Measurements from ENCODE around the gene TBC1D10A. TPM values are rescaled to one million over a fixed set of nuclear protein-coding genes. Genes with fewer than 3 reads are reported as not detected.

TBC1D10A gene
- total RNA-seq, 2 donors from 2014 or later, result 20.5 to 20.7 TPM

DNA sequence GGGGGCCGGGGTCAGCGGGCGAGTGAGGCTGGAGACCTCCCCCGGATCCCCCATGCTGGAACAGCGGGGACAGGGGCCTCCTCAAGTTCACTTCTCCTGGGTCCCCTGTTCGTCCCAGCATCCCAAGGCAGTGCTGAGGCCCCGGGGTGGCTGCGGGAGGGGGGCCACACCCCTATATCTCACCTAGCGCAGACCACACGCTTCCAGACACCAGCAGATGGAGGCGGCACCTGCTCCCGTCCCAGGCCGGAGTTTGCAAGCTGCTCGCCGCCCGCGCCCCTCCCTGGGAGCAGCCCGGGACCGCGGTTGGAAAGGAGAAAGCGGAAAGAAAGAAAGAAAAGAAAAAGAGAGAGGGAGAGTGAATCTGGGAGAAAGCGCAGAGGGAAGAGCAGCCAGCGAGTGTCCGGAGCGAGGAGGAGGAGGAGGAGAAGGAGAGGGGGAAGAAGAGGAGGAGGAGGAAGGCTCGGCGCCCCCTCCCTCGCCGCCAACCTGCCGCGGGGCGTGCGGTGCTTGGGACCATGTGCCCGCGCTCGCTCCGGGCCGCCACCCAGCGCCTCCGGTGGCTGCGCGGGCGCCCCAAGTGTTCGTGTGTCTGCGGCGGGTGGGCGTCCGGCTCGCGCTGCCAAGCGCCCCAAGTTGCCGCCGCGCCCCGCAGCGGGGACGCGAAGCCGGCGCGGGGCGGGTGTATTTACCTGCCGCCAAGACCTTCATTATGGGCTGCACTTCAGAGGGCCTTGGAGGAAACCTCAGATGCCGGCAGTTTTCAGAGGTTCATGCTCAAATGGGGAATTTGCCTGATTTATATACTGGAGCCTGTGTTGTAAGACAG is 80.5 kb downstream of the TBC1D10A start, which contains the start of gene LIF:
LIF (minus strand) TSS at position 775 of the 829 bp plus-strand sequence; CDS start at position 711, 64 bp downstream.
- intact Hi-C loops (cut with DNase I), result loop anchor here in 1 of 2 donors (10.0 kb wide), 1 partner anchor 431 kb away; no protein-coding TSS in a partner anchor
- DNase-seq (ENCODE audit: low spot score), result no peak

DNA sequence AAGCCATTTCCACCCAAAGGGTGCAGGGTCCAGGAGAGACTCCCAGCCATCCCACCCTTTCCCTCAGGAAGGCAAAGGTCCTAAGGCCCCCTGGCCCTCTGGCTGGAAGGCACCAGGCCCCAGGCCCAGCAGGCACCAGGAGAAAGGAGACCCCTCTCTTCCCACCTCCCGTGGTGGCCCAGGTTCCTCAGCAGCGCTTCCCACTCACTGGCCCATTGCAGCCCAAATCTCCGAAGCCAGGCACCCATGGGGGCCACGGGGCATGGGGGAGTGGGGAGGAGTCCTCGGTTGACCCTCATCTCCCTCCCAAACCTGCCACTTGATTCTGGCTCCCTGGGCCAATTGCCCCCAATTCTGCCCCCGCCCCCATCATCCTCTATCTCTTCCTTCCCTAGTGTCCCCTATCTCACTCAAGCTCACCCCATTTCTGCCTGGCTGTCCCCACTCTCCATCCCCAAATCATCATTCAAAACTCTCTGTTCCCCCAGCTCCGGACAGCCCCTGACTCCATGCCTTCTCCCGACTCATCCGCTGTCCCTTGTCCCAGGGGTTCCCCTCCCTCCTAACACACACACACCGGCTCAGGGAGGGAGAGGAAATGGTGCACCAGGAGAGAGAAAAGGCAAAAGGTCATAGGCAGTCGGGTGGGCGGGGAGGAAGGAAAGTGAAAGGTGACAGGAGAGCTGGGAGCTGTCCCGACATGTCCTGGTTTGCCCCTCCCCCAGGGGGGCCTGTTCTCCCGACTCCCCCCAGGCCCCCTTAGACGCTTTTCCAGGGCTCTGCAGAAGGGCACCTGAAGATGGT is 81.4 kb downstream of the TBC1D10A start:
- DNase-seq (ENCODE audit: low spot score), result no peak
- intact Hi-C loops (cut with DNase I), result loop anchor here in 1 of 2 donors (10.0 kb wide), 1 partner anchor 431 kb away; no protein-coding TSS in a partner anchor

DNA sequence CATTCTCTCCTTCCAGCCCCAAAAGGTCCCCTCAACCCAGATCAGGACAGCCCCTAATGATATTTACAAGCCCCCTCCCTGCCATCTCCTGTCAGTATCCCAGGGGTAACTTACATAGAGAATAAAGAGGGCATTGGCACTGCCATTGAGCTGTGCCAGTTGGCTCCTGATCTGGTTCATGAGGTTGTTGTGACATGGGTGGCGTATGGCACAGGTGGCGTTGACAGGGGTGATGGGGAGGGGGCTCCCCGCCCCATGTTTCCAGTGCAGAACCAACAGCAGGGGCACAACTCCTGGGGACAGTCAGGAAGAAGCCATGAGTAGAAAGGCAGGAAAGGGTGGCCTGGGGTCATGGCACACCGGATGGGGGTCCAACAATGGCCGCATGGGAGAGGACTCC is 82.1 kb downstream of the TBC1D10A start:
- intact Hi-C loops (cut with DNase I), result loop anchor here in 1 of 2 donors (10.0 kb wide), 1 partner anchor 430 kb away; no protein-coding TSS in a partner anchor

DNA sequence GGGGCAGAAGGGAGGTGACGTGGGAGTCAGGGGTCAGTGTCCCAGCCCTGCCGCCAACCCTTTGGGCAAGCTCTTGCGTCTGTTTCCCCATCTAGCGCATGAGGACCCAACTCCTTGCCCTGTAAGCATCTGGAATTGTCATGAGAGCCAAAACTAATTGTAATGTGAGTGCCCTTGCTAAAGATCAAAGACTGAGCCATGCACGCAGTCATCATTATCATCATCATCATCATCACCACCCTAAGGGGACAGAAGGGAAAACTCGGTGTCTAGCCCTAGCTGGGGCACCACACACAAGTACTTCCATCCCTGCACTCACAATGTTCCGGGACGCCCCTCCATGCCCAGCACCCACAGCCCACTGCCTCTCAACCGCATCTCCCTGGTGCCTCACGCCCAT is 82.7 kb downstream of the TBC1D10A start:
- DNase-seq (ENCODE audit: low spot score), result no peak
- intact Hi-C loops (cut with DNase I), result loop anchor here in 1 of 2 donors (10.0 kb wide), 1 partner anchor 429 kb away; no protein-coding TSS in a partner anchor

More for the DNA sequence above, 82.1 kb downstream of the TBC1D10A start:
- DNase-seq (ENCODE audit: low spot score), result no peak

DNA sequence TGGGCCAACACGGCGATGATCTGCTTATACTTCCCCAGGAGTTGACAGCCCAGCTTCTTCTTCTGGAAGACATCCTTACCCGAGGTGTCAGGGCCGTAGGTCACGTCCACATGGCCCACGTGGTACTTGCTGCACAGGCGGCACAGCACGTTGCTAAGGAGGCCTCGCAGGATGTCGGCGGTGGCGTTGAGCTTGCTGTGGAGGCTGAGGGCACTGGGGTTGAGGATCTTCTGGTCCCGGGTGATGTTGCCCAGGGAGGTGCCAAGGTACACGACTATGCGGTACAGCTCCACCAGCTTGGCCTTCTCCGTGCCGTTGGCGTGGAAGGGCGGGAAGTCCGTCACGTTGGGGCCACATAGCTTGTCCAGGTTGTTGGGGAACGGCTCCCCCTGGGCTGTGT is 83.1 kb downstream of the TBC1D10A start:
- no peak for DNase-seq (ENCODE audit: low spot score)
- intact Hi-C loops (cut with DNase I), result loop anchor here in 1 of 2 donors (10.0 kb wide), 1 partner anchor 429 kb away; no protein-coding TSS in a partner anchor

Other genes with a start within 250 kb of the TBC1D10A start
- gene HORMAD2, start 246.5 kb downstream of the TBC1D10A start, total RNA-seq, result not detected
- gene LIF, start 80.2 kb downstream of the TBC1D10A start, total RNA-seq, result 1 to 10 TPM; 2.6 to 8.1 TPM
- gene OSM, start 60.1 kb downstream of the TBC1D10A start, total RNA-seq, result 1 to 10 TPM; 1.0 to 2.0 TPM
- gene CASTOR1, start 37.4 kb downstream of the TBC1D10A start, total RNA-seq, result 10 to 100 TPM in 1 of 2 donors, 1 to 10 TPM in 1; 9.8 to 14.3 TPM
- gene SF3A1, start 30.0 kb upstream of the TBC1D10A start, total RNA-seq, result 100 to 1,000 TPM; 106 to 108 TPM
- under 1 TPM; 0.76 to 0.88 TPM for gene CCDC157, start 30.1 kb upstream of the TBC1D10A start, total RNA-seq
- gene RNF215, start 60.5 kb upstream of the TBC1D10A start, total RNA-seq, result 10 to 100 TPM in 1 of 2 donors, 1 to 10 TPM in 1; 9.3 to 15.6 TPM
- gene SEC14L2, start 70.1 kb upstream of the TBC1D10A start, total RNA-seq, result 10 to 100 TPM in 1 of 2 donors, 1 to 10 TPM in 1; 8.0 to 10.9 TPM
- 1 to 10 TPM; 3.5 to 3.7 TPM for gene MTFP1, start 98.8 kb upstream of the TBC1D10A start, total RNA-seq
- gene SEC14L3, start 145.1 kb upstream of the TBC1D10A start, total RNA-seq, result not detected
- under 1 TPM; 0.14 to 0.19 TPM for gene SEC14L4, start 178.8 kb upstream of the TBC1D10A start, total RNA-seq
- gene SEC14L6, start 219.8 kb upstream of the TBC1D10A start, total RNA-seq, result under 1 TPM; 0.10 to 0.14 TPM
- gene GAL3ST1, start 247.7 kb upstream of the TBC1D10A start, total RNA-seq, result 1 to 10 TPM; 1.3 to 2.5 TPM

All from posterior vena cava (tissue), 2 donors.